Endometrium (tissue), 2 donors: ENCODE data around the gene IGSF6.

Experiments used
- FAIRE-seq: peaks from 2 replicates; lab custom pipeline; 2012; peaks lifted over from hg19 to GRCh38; lab: Jason Lieb, UNC
- donor health status: control.
- donor health status: control.

The IGSF6 gene

GRCh38 chr16:21599122-21600030, 53.0 kb downstream of the IGSF6 start, which contains the start of gene METTL9:
Gene METTL9 (plus strand): TSS chr16:21599577. CDS start chr16:21599734, 157 bp downstream.
- FAIRE-seq = peak; percentile 92

DNA sequence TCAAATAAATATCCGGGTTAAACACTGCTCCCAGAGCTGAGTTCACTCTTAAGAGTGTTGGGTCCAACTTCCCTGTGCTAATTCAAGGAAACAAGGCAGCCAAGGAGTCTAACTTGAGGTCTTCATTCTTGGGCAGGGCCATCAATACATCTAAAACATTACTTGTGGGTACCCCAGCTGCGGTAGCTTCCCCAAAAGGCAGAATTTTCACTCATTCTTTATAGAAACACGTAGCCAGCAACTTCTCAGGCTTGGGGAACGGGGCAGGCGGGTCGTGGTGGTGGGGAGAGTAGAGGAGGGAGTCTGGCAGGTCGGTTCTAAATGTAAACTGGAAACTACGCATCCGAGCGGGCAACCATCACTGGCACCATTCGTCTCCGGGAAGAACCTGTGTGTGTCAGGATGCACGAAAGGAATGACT, 53.7 kb downstream of the IGSF6 start:
- no peak for FAIRE-seq

DNA sequence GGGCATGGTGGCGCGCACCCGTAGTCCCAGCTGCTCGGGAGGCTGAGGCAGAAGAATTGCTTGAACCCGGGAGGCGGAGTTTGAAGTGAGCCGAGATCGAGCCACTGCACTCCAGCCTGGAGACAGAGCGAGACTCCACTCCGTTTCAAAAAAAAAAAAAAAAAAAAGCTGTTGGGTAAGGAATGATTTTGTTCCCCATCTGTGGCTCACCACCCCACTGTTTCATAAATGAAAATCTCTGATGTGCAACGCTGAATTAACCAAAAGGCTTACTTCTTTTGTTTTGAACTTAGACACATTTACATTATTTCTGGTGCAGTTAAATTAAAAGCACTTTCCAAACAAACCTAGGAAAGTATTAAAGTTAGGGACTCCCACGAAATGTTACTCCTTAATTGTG, 54.2 kb downstream of the IGSF6 start:
- no peak for FAIRE-seq

- FAIRE-seq = no peak
Observed at GRCh38 chr16:21597561-21598030, 54.8 kb downstream of the IGSF6 start.

DNA sequence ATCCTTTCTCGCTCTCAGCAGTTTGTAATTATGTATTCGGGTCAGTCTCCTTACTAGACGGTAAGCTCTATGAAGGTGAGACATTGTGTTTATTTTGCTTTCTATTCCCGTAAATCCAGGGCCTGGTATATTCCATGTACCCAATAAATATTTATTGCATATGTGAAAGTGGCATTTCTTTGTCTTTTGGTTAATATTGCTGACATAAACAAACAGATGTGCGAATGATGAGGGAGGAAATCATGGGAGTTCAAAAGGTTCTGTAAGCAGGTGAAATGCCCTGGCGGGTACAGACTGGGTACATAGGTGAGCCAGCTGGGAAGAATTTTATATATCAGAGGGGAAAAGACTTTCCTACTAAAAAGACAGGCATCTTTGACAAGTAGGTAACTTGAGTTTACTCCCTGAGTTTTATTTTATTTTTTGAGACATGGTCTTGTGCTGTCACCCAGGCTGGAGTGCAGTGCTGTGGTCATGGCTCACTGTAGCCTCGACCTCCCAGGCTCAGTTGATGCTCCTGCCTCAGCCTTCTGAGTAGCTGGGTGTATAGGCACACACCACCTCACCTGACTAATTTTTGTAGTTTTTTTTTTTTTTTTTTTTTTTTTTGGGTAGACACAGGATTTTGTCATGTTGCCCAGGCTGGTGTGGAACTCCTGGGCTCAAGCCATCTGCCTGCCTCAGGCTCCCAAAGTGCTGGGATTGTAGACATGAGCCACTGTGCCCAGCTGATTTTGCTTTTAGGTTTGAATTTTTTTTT, 58.7 kb downstream of the IGSF6 start:
- FAIRE-seq = no peak

DNA sequence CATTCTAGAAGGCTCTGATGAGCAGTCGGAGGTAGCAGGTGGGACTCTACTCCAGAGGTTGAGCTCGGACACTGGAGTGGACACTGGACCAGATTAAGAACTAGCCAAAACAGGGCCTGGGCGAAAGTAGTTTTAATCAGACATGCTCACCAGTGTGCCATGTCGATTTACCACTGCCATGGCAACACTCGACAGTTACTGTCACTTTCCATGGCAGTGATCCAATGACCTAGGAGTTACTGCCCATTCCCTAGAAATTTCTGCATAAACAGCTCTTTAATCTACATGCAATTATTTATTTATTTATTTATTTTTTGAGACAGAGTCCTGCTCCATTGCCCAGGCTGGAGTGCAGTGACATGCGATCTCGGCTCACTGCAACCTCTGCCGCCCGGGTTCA, 60.2 kb downstream of the IGSF6 start:
- FAIRE-seq = no peak

- FAIRE-seq = no peak
Observed at GRCh38 chr16:21590796-21591195, 61.6 kb downstream of the IGSF6 start.

- FAIRE-seq = no peak
Observed at GRCh38 chr16:21590287-21590686, 62.1 kb downstream of the IGSF6 start.

- FAIRE-seq = no peak
Observed at GRCh38 chr16:21589551-21589950, 62.9 kb downstream of the IGSF6 start.
